SHP77 (cell line): ENCODE results near the gene SFSWAP.
"Not testable (repeated sequence)": the region's sequence is repeated elsewhere in the genome, so short reads cannot be mapped to it uniquely, and the experiment has no call there.

Experiments used
- DNase-seq, 2 experiments: peaks; one replicate each; lab custom pipeline; 2025; lab: John Stamatoyannopoulos, UW

The SFSWAP gene

GRCh38 chr12:131736446-131737149, 25.7 kb downstream of the SFSWAP start:
- DNase-seq: no peak

GRCh38 chr12:131737150-131737827, 26.4 kb downstream of the SFSWAP start:
- no peak for DNase-seq

GRCh38 chr12:131738196-131738595, 27.3 kb downstream of the SFSWAP start:
- DNase-seq: no peak

GRCh38 chr12:131740626-131741025, 29.7 kb downstream of the SFSWAP start:
- DNase-seq: no peak

- DNase-seq: not testable (repeated sequence)
Measured at GRCh38 chr12:131742761-131743160, 31.9 kb downstream of the SFSWAP start.

GRCh38 chr12:131743410-131743809, 32.5 kb downstream of the SFSWAP start:
- not testable (repeated sequence) for DNase-seq

- DNase-seq: not testable (repeated sequence)
Measured at GRCh38 chr12:131743880-131744279, 33.0 kb downstream of the SFSWAP start.

- DNase-seq: not testable (repeated sequence)
Measured at GRCh38 chr12:131744675-131745074, 33.8 kb downstream of the SFSWAP start.

- no peak for DNase-seq
Measured at GRCh38 chr12:131745706-131746105, 34.8 kb downstream of the SFSWAP start.

GRCh38 chr12:131747276-131748177, 36.6 kb downstream of the SFSWAP start:
- no peak for DNase-seq

- no peak for DNase-seq
Measured at GRCh38 chr12:131749618-131750315, 38.9 kb downstream of the SFSWAP start.

GRCh38 chr12:131751335-131751734, 40.4 kb downstream of the SFSWAP start:
- no peak for DNase-seq

- no peak for DNase-seq
Measured at GRCh38 chr12:131752451-131752850, 41.6 kb downstream of the SFSWAP start.

GRCh38 chr12:131753005-131753404, 42.1 kb downstream of the SFSWAP start:
- no peak for DNase-seq

- DNase-seq: no peak
Measured at GRCh38 chr12:131753757-131754156, 42.9 kb downstream of the SFSWAP start.

GRCh38 chr12:131754184-131754583, 43.3 kb downstream of the SFSWAP start:
- DNase-seq: no peak

- DNase-seq: peak; percentile 51 to 66
Measured at GRCh38 chr12:131755305-131756113, 44.6 kb downstream of the SFSWAP start.

- no peak for DNase-seq
Measured at GRCh38 chr12:131756441-131756840, 45.6 kb downstream of the SFSWAP start.

- no peak for DNase-seq
Measured at GRCh38 chr12:131757111-131757510, 46.2 kb downstream of the SFSWAP start.

- no peak for DNase-seq
Measured at GRCh38 chr12:131758016-131758739, 47.3 kb downstream of the SFSWAP start.
